ENCODE measurements around the gene NXF1. TPM values are rescaled to one million over a fixed set of nuclear protein-coding genes. Genes with fewer than 3 reads are reported as not detected.

NXF1 gene
- total and polyA plus RNA-seq, 2 of the 8 experiments (the other 6 are each of a cell fraction or from before 2014, with no cell fraction given) = 48.1 to 49.8 TPM

GRCh38 chr11:62775646-62776045 is 29.6 kb downstream of the NXF1 start:
- CTCF ChIA-PET (ENCODE audit: partially characterized antibody) = interaction anchor here (0.8 to 10.2 kb wide), 5 partner anchors 12 to 187 kb away, joined by 3 to 94 read pairs (median 4); partner anchors contain the start of genes STX5 and TMEM179B
- POLR2A ChIA-PET (ENCODE audit: partially characterized antibody) = interaction anchor here (0.9 to 3.9 kb wide), 12 partner anchors 11 to 110 kb away, joined by 3 to 22 read pairs (median 6); partner anchors contain the start of genes BSCL2, C11orf98, CSKMT and GNG3
- peaks cover under 1% of the 10 kb centered on the region for H3K23me2 ChIP-seq (ENCODE audit: low read depth, low read length)
- H3K27me3 ChIP-seq (replicated peaks in 1 of 4; ENCODE audit: control insufficient read depth in 3 of 4, extremely low read depth in 1 of 4, insufficient read depth in 3 of 4, low read length in 3 of 4) = no peaks in the 10 kb centered on the region
- H4K91ac ChIP-seq (replicated peaks; ENCODE audit: insufficient read length, low read length) = no peak overlapping the region
- no peak overlapping the region for H4K8ac ChIP-seq (ENCODE audit: extremely low read depth, insufficient read depth, low read length)
- H2BK5ac ChIP-seq (ENCODE audit: low read depth, low read length) = no peak overlapping the region
- no peak overlapping the region for H2AFZ ChIP-seq (ENCODE audit: low read length)
- H3K14ac ChIP-seq (ENCODE audit: insufficient read length) = no peak overlapping the region
- peaks cover 0 to 2% (median 1%) of the 10 kb centered on the region in 4 experiments; a peak in 6 of 7 replicates for H3K4me1 ChIP-seq (replicated peaks in 1 of 4; ENCODE audit: control insufficient read depth in 3 of 4, insufficient read depth in 4 of 4, low read length in 3 of 4)
- no peak overlapping the region for H2BK20ac ChIP-seq (ENCODE audit: low read length)
- H3K79me2 ChIP-seq (ENCODE audit: control insufficient read depth in 1 of 2, insufficient read depth in 2 of 2, low read length in 2 of 2) = peaks cover 0 to 19% of the 10 kb centered on the region in 2 experiments; a peak in 2 of 4 replicates
- H3K18ac ChIP-seq (ENCODE audit: extremely low read depth, low read length) = no peak overlapping the region
- no peak overlapping the region for H3K4me3 ChIP-seq (ENCODE audit: extremely low read depth in 1 of 4, insufficient read depth in 2 of 4, low read depth in 3 of 4, low read length in 4 of 4)
- H3K4ac ChIP-seq (replicated peaks; ENCODE audit: insufficient read length, low read depth, low read length) = no peak overlapping the region
- WGBS, 2 experiments (ENCODE audit: extremely low coverage in 1 of 2, insufficient coverage in 1 of 2, insufficient read length in 1 of 2, insufficient replicate concordance in 2 of 2, low coverage in 1 of 2, low lambda C conversion rate in 2 of 2, missing lambda C conversion rate in 1 of 2) = 98% methylated on average over 17 of the region's 17 CpGs; no CpG with 5 or more reads in 1 of the 2 experiments
- H3K9ac ChIP-seq (replicated peaks in 1 of 4; ENCODE audit: extremely low read depth in 1 of 4, low read depth in 3 of 4, low read length in 3 of 4) = no peak overlapping the region; a peak in 1 of 7 replicates
- no peak overlapping the region for H3K23ac ChIP-seq (ENCODE audit: insufficient read length)
- peaks cover 9 to 23% (median 13%) of the 10 kb centered on the region in 4 experiments; a peak in 7 of 8 replicates for H3K36me3 ChIP-seq (ENCODE audit: control insufficient read depth in 2 of 4, insufficient read depth in 4 of 4, low read length in 3 of 4)
- no peak overlapping the region for H3K56ac ChIP-seq (replicated peaks; ENCODE audit: insufficient read length, low read depth, low read length)
- H2AK5ac ChIP-seq (ENCODE audit: low read depth, low read length) = no peak overlapping the region
- H4K5ac ChIP-seq (ENCODE audit: insufficient read length, low read depth, low read length) = no peak overlapping the region
- TF ChIP-seq TCF12 (IDR thresholded peaks at IDR 0.05; ENCODE audit: low read depth, low read length) (no peak), PHF8 (conservative IDR thresholded peaks at IDR 0.05; ENCODE audit: low read depth, low read length) (no peak), RAD21 (IDR thresholded peaks at IDR 0.05 in 1 of 2, conservative IDR thresholded peaks at IDR 0.05 in 1 of 2; ENCODE audit: low read depth in 2 of 2, low read length in 2 of 2) (no peak), SP1 (IDR thresholded peaks at IDR 0.05; ENCODE audit: low read depth, low read length) (no peak), ATF2 (IDR thresholded peaks at IDR 0.05; ENCODE audit: low read length) (no peak), SIRT6 (IDR thresholded peaks at IDR 0.05; ENCODE audit: low read length) (no peak), KDM5A (IDR thresholded peaks at IDR 0.05; ENCODE audit: low read length) (no peak)
- no peak overlapping the region for H2BK15ac ChIP-seq (ENCODE audit: low read length)
- no peaks in the 10 kb centered on the region for H3K9me3 ChIP-seq (ENCODE audit: insufficient read depth in 2 of 2, low read depth in 1 of 2, low read length in 1 of 2)
- no peak overlapping the region for H3K4me2 ChIP-seq (ENCODE audit: insufficient read depth in 1 of 2, low read depth in 2 of 2, low read length in 2 of 2)
- no peak overlapping the region for H3K27ac ChIP-seq (ENCODE audit: low read depth, low read length)
- no peak for DNase-seq (ENCODE audit: low read depth in 1 of 2, low spot score in 2 of 2)
- H2BK120ac ChIP-seq (replicated peaks; ENCODE audit: low read depth, low read length) = no peak overlapping the region
- H4K20me1 ChIP-seq (replicated peaks in 1 of 2; ENCODE audit: control insufficient read depth in 1 of 2, insufficient read depth in 2 of 2, low read length in 2 of 2) = peaks cover 0 to 3% of the 10 kb centered on the region in 2 experiments
- peaks cover 6% of the 10 kb centered on the region; the same call in 1 of the 2 replicates for H3K79me1 ChIP-seq (ENCODE audit: low read depth, low read length)
- no peak overlapping the region for H2BK12ac ChIP-seq (ENCODE audit: low read depth, low read length)
- FAIRE-seq = no peak

Measured in H1 (cell line).